ENCODE data around the gene NRG3.

GRCh38 chr10:82148764-82149163 lies 273.8 kb downstream of the NRG3 start:
- TF ChIP-seq, protein P1, sequence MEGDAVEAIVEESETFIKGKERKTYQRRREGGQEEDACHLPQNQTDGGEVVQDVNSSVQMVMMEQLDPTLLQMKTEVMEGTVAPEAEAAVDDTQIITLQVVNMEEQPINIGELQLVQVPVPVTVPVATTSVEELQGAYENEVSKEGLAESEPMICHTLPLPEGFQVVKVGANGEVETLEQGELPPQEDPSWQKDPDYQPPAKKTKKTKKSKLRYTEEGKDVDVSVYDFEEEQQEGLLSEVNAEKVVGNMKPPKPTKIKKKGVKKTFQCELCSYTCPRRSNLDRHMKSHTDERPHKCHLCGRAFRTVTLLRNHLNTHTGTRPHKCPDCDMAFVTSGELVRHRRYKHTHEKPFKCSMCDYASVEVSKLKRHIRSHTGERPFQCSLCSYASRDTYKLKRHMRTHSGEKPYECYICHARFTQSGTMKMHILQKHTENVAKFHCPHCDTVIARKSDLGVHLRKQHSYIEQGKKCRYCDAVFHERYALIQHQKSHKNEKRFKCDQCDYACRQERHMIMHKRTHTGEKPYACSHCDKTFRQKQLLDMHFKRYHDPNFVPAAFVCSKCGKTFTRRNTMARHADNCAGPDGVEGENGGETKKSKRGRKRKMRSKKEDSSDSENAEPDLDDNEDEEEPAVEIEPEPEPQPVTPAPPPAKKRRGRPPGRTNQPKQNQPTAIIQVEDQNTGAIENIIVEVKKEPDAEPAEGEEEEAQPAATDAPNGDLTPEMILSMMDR (IDR thresholded peaks at IDR 0.05) = no peak
- TF ChIP-seq POLR2A (IDR thresholded peaks at IDR 0.05) (no peak), EP300 (IDR thresholded peaks at IDR 0.05) (no peak)

All from upper lobe of left lung (tissue), 4 donors.